Activated T-cell treated with anti-CD3 and anti-CD28 coated beads, Interleukin-2, amount 50 U/mL, for 1 hour (primary cell): ENCODE results near the gene CALML5.

Experiments used
- DNase-seq: peaks from one replicate; pipeline ENCODE4 v3.0.0-alpha.2; 2020

Gene CALML5

GRCh38 chr10:5499493-5500140, at the start of gene CALML5:
Gene CALML5 (minus strand): TSS chr10:5499570. CDS start chr10:5499438, 132 bp downstream.
- DNase-seq, result no peak

GRCh38 chr10:5547931-5548660, 48.7 kb upstream of the CALML5 start:
- DNase-seq, result no peak

- no peak for DNase-seq
These were observed 48.2 kb upstream of the CALML5 start for GRCh38 chr10:5547681-5547930.

GRCh38 chr10:5546891-5547680, 47.7 kb upstream of the CALML5 start:
- no peak for DNase-seq

GRCh38 chr10:5545778-5546710, 46.7 kb upstream of the CALML5 start:
- no peak for DNase-seq

GRCh38 chr10:5545426-5545777, 46.0 kb upstream of the CALML5 start:
- DNase-seq, result no peak

- no peak for DNase-seq
These were observed 45.6 kb upstream of the CALML5 start for GRCh38 chr10:5545011-5545410.

- no peak for DNase-seq
These were observed 44.9 kb upstream of the CALML5 start for GRCh38 chr10:5544216-5544805.

GRCh38 chr10:5543623-5544022, 44.3 kb upstream of the CALML5 start:
- no peak for DNase-seq

- DNase-seq, result no peak
These were observed 42.7 kb upstream of the CALML5 start for GRCh38 chr10:5542100-5542499.

- DNase-seq, result no peak
These were observed 41.5 kb upstream of the CALML5 start for GRCh38 chr10:5540891-5541290.

GRCh38 chr10:5540080-5540479, 40.7 kb upstream of the CALML5 start:
- DNase-seq, result no peak

- DNase-seq, result no peak
These were observed 39.7 kb upstream of the CALML5 start for GRCh38 chr10:5538892-5539651.

GRCh38 chr10:5538446-5538845, 39.1 kb upstream of the CALML5 start:
- no peak for DNase-seq

- no peak for DNase-seq
These were observed 38.3 kb upstream of the CALML5 start for GRCh38 chr10:5537684-5538083.

- no peak for DNase-seq
These were observed 37.2 kb upstream of the CALML5 start for GRCh38 chr10:5536486-5537081.

GRCh38 chr10:5534880-5535856, 35.8 kb upstream of the CALML5 start:
- DNase-seq, result no peak

GRCh38 chr10:5534051-5534821, 34.9 kb upstream of the CALML5 start:
- DNase-seq, result no peak

- no peak for DNase-seq
These were observed 33.8 kb upstream of the CALML5 start for GRCh38 chr10:5533098-5533731.
